ENCODE results near the gene ZNF462. TPM values are rescaled to one million over a fixed set of nuclear protein-coding genes. Genes with fewer than 3 reads are reported as not detected.

The ZNF462 gene
- total RNA-seq, 1 experiment from 2014 or later: 164 TPM

DNA sequence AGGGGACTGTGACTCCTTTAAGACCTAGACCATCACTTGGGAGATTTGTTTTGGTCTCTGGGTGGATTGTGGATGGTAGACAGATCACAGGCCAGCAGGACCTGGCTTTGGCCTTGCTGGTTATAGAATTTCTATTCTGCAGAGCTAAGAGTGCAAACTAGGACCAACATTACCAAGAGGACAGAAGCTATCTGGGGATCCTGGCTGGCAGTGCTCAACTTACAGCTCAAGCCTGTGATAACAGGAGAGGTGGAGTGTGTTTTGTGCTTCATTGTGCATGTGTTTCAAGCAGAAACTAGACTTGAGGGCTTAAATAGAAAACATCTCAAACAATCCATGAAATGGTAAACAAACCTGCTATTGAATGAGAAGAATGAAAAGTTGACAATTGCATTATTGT lies 106.7 kb downstream of the ZNF462 start:
- Mint-ChIP-seq H3K4me3 (no peak overlapping the region), H3K4me1 (peaks cover 50 to 69% of the 10 kb centered on the region in 2 experiments)
- peak overlapping the region; percentile 34 for H3K27ac ChIP-seq (ENCODE audit: insufficient read length, low read depth, low read length)

More for the DNA sequence above, 106.7 kb downstream of the ZNF462 start:
- Histone ChIP-seq H3K4me2 (ENCODE audit: insufficient read depth, insufficient read length, low read length) (no peak overlapping the region), H3K79me2 (ENCODE audit: insufficient read depth, low read length) (no peaks in the 10 kb centered on the region), H3K23me2 (ENCODE audit: insufficient read length, low read depth, low read length, poor library complexity, severe bottlenecking) (no peaks in the 10 kb centered on the region), H4K91ac (ENCODE audit: insufficient read length, low read depth, low read length) (no peak overlapping the region), H3T11ph (ENCODE audit: low read length) (peak overlapping the region; percentile 22), H2BK20ac (ENCODE audit: low read depth, low read length, poor library complexity, severe bottlenecking) (no peak overlapping the region), H2BK120ac (ENCODE audit: low read depth, low read length, poor library complexity, severe bottlenecking) (no peak overlapping the region), H3K9ac (ENCODE audit: extremely low read depth, insufficient read length, low read length) (no peak overlapping the region), H3K9me3 (ENCODE audit: control insufficient read depth, low read depth, low read length) (no peaks in the 10 kb centered on the region), H4K20me1 (ENCODE audit: control insufficient read depth, insufficient read depth, insufficient read length) (no peaks in the 10 kb centered on the region), H2BK12ac (ENCODE audit: insufficient read length, low read depth, low read length) (no peak overlapping the region), H2BK15ac (ENCODE audit: low read depth, low read length) (no peak overlapping the region), H4K8ac (replicated peaks; ENCODE audit: insufficient read length, low read depth, low read length) (no peak overlapping the region), H2AFZ (ENCODE audit: low read length) (no peak overlapping the region), H2AK5ac (ENCODE audit: insufficient read length, low read length) (no peak overlapping the region), H3K27me3 (ENCODE audit: insufficient read depth, low read length) (no peaks in the 10 kb centered on the region), H3K14ac (ENCODE audit: insufficient read depth, low read length) (no peak overlapping the region), H4K5ac (ENCODE audit: insufficient read length, low read depth, low read length) (no peak overlapping the region), H3K56ac (ENCODE audit: insufficient read length, low read depth, low read length) (no peak overlapping the region), H3K79me1 (ENCODE audit: insufficient read depth, low read depth, low read length, poor library complexity, severe bottlenecking) (no peaks in the 10 kb centered on the region), H3K4me1 (ENCODE audit: insufficient read depth, low read length) (peaks cover 2% of the 10 kb centered on the region; the same call in 1 of the 2 replicates), H3K18ac (ENCODE audit: insufficient read length, low read depth, low read length) (no peak overlapping the region), H3K23ac (ENCODE audit: insufficient read length, low read depth, low read length) (no peak overlapping the region), H3K4ac (ENCODE audit: low read depth, low read length) (no peak overlapping the region), H2BK5ac (ENCODE audit: insufficient read length, low read length) (no peak overlapping the region)
- H3K36me3 Mint-ChIP-seq (ENCODE audit: insufficient read depth in 1 of 3, low read depth in 3 of 3): peaks cover 42 to 61% (median 51%) of the 10 kb centered on the region in 3 experiments; a peak in 6 of 7 replicates
- TF ChIP-seq, protein P1, sequence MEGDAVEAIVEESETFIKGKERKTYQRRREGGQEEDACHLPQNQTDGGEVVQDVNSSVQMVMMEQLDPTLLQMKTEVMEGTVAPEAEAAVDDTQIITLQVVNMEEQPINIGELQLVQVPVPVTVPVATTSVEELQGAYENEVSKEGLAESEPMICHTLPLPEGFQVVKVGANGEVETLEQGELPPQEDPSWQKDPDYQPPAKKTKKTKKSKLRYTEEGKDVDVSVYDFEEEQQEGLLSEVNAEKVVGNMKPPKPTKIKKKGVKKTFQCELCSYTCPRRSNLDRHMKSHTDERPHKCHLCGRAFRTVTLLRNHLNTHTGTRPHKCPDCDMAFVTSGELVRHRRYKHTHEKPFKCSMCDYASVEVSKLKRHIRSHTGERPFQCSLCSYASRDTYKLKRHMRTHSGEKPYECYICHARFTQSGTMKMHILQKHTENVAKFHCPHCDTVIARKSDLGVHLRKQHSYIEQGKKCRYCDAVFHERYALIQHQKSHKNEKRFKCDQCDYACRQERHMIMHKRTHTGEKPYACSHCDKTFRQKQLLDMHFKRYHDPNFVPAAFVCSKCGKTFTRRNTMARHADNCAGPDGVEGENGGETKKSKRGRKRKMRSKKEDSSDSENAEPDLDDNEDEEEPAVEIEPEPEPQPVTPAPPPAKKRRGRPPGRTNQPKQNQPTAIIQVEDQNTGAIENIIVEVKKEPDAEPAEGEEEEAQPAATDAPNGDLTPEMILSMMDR (conservative IDR thresholded peaks at IDR 0.05): no peak
- no peaks in the 10 kb centered on the region for H3K9me3 Mint-ChIP-seq
- no peak for DNase-seq
- no peaks in the 10 kb centered on the region for H3K27me3 Mint-ChIP-seq (ENCODE audit: low read depth)
- peak overlapping the region; percentile 93 to 97 (median 96) for H3K27ac Mint-ChIP-seq
